Measurements from ENCODE around the gene ATP5IF1.

ATP5IF1 gene

DNA sequence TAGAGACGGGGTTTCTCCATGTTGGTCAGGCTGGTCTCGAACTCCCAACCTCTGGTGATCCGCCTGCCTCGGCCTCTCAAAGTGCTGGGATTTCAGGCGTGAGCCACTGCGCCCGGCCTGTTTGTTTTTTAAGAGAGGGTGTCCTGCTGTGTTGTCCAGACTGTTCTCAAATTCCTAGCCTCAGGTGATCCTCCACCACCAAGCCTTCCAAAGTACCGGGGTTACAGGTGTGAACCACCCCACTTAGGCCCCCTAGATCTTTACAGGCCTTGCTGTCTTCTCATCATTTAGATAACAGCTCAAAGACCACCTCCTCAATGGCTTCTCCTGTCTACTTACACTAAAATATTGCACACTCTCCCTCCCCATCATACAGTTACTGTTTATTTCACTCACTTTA is 29.7 kb downstream of the ATP5IF1 start:
- no peak for DNase-seq (ENCODE audit: low read depth in 2 of 2)

DNA sequence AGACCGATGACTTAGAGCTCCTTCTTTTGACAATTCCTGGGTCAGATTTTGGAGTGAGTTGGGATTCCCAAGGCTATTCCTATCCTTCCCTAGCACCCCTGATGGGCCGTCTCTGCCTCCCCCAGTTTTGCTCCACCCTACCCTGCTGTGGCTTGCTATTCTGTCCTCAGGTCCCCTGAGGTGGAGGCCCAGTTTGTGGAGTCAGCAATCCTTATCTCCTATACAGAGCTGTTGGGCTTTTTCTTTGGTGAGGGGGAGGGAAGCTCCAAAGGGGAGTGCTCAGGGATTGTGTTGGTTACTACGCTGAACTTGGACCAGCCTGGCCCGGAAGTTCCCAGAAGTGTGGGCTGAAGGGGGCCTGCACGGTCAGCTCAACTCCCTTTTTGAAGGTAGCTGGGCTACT is 31.0 kb downstream of the ATP5IF1 start:
- no peak for DNase-seq (ENCODE audit: low read depth in 2 of 2)

DNA sequence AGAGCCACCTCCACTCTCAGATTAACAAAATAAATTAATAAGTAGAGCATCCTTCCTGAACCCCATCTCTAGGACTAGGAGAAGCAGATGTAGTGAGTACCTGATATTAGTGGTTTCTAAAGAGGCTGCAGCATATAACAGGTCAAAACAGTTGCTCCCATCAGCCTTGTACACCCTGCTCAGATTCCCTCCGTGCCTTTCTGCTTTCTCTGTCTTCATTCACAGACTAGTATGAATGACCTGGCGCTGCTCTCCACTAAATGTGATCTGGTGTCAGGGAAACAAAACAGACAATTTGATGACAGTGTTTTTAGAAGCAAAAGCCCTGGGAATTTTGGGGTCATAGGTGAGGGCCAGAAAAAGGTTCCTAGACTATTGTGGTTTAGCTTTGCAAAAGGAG is 31.7 kb downstream of the ATP5IF1 start:
- no peak for DNase-seq (ENCODE audit: low read depth in 2 of 2)

DNA sequence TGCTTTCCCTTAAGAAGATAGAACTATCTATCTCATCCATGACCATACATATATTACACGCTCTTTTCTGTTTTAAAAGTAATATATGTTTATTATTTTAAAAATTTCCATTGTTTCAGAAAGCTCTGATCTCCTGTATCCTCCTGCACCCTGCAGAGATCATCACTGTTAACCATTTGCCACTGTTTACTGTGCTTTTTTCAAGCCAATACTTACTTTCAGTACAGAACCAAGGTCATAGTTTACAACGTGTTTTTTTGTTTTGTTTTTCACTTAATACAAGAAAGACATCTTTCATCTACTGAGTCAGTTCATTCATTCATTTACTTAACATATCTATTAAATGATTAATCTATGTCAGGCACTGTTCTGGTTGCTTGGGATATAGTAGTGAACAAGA is 33.6 kb downstream of the ATP5IF1 start:
- DNase-seq (ENCODE audit: low read depth in 2 of 2) = no peak

DNA sequence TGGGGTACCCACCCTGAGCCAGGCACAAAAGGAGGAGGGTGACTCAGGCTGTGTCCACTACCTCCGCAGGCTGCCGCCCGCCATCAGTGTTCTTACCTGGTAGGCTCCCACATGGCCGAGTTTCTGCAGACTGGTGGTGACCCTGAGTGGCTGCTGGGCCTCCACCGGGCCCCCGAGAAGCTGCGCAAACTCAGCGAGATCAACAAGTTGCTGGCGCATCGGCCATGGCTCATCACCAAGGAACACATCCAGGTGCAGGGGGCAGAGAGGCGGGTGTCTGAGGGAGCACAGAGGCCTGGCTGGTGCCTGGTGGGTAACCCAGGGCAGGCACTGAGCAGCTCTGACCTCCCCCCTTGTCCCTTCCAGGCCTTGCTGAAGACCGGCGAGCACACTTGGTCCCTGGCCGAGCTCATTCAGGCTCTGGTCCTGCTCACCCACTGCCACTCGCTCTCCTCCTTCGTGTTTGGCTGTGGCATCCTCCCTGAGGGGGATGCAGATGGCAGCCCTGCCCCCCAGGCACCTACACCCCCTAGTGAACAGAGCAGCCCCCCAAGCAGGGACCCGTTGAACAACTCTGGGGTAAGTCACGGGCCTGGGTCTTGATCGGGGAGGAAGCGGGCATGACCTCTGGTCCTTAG is 36.4 kb downstream of the ATP5IF1 start:
- no peak for DNase-seq (ENCODE audit: low read depth in 2 of 2)

DNA sequence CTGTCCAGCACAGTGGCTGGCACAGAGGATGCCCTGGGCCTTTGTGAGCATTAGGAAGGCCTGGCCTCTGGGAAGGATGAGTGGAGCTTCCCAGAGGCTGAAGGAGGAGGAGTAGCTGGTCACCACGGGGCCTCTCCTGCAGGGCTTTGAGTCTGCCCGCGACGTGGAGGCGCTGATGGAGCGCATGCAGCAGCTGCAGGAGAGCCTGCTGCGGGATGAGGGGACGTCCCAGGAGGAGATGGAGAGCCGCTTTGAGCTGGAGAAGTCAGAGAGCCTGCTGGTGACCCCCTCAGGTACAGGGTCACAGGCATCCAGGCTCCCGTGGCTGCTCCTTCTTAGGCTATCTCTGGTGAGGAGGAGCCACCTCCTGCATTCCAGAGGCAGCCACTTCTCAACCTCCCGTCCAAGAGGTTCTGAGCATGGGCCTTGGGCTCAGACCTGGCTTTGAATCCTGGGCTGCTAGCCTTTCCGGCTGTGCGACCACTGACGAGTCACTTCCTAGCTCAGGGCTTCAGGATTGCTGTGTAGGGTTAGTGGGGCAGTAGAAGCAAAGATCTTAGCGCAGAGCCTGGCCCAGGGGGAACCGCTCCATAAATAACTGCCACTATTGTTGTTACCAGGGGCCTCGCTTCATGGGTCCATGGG is 37.4 kb downstream of the ATP5IF1 start:
- no peak for DNase-seq (ENCODE audit: low read depth in 2 of 2)

DNA sequence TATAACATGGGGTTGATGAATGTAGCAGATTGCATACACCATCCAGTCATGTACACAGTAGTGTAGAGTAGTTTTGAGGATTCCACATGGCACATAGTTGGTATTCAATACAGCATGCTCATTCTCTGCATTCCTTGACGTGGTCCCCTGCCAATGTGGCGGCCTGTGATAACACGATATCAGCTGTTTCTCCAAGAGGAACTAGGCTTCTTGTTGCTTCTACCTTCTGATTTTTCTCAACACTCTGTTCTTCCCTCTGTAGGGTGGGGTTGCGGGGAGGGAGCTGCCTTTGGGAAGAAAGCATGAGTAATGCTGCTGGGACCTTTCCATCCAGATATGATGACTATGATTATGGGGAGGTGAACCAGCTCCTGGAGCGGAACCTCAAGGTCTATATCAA is 42.8 kb downstream of the ATP5IF1 start:
- DNase-seq (ENCODE audit: low read depth in 2 of 2) = no peak

DNA sequence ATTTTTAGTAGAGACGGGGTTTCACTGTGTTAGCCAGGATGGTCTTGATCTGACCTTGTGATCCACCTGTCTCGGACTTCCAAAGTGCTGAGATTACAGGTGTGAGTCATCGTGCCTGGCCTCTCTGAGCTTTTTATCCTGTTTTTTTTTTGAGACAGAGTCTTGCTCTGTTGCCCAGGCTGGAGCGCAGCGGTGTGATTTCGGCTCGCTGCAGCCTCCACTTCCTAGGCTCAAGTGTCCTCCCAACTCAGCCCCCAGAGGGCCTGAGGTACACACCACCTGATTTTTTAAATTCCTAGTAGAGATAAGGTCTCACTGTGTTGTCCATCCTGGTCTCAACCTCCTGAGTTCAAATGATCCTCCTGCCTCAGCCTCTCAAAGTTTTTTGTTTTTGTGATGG is 43.8 kb downstream of the ATP5IF1 start:
- DNase-seq (ENCODE audit: low read depth in 2 of 2) = no peak

DNA sequence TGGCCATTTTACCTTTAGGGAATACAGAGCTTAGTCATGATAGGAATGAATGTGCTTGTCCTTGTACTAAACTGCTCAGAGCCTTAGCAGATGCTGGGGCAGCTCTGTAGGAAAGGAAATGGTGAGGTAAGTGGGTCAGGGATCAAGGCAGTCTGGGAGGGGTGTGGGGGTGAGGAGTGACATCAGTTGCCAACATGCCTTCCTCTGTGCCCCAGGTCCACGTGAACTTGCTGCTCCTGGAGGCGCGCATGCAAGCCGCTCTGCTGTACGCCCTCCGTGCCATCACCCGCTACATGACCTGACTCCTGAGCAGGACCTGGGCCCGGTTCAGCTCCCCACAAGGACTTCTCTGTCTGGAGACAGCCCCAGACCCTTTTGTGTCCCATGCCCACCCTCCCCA is 44.6 kb downstream of the ATP5IF1 start:
- no peak for DNase-seq (ENCODE audit: low read depth in 2 of 2)

DNA sequence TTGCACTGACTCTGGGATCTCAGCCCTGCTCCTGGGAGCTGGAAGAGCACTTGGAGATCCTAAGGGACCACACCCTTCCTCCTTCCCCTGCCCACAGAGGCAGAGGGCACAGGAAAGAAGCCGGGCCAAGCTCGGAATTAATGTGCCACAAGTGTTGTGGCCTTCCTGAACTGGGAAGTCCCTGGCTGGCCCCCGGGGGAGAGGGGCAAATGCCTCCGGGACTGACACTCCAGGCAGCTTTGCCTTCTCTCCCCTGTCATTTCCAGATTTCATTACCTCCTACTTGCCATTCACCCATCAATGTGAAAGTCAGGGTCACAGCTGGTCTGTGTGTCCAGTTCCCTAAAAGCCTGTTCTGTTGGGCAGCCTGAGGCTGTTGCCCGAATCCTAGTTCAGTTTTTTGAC is 45.1 kb downstream of the ATP5IF1 start:
- DNase-seq (ENCODE audit: low read depth in 2 of 2) = no peak

DNA sequence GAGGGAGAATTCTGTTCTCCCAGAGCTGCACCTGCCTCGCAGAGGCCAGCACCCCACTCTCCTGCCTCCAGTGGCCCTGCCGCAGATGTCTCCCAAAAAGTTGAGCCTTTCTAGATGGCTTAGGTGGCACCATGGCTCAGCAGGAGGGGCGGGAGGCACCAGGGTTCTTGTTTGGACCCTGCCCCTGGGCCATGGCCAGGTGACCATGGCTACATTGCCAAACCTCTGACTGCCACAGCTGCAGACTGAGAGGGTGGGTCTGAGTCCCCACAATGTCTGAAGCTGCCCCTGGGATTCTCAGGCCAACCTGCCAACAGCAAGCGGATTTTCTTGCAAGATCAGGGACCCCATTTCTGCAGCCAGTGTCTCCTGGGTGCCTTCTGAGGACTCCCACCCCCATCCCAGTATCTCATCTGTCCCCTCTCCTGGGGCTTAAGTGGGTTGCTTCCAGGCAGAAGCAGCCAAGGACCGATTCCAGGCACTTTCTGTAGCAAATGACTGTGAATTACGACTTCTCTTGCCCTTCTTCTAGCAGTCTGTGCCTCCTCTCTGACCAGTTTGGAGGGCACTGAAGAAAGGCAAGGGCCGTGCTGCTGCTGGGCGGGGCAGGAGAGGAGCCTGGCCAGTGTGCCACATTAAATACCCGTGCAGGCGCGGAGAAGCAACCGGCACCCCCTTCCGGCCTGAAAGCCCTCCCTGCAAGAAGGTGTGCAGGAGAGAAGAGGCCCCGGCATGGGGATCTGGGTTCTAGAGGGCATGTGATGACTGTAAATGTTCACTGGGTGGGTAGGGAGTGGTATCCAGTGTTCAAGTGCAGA is 45.9 kb downstream of the ATP5IF1 start:
- no peak for DNase-seq (ENCODE audit: low read depth in 2 of 2)

DNA sequence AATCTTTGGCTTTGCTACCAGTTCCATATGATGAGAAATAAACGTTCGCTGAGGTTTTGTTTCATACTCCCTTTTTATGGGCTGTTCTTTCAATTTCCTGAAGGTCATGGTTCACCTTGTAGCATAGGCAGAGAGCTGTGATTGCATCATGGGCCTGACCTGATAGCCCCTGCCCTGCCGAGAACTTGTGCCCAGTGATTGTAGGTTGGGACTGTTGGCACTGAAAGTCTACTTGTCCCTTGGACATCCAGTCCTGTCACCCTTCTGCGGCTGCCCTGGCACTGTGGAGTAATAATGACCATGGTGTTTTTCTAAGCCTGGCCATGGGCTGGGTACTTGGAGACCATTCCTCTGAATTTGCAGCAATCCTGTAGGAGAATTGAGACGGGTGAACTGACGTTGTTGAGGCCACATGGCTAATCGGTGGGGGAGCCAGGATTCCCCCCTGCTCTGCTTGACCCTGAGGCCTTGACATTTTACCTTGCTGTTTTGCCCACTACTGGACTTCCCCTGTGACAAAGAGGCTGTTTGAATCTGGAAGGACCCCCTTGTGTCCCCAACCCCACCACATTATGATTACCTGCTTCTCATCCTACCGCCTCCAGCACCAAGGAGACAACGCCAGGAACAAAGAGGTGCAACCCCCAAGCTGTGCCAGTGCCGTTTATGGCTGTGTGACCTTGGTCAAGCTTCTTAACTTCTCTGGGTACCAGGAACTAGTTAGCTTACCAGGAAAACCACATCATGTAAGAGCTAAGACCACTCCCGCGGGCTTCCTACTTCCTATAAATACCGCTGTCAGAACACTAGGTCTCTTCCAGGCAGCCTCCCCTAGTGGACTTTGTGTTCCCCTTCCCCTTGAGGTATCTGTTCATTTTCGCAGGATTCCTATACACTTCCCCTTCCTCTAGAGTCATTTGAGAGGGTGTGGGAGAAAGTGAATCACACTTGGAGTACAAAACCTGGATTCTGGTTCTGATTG is 46.8 kb downstream of the ATP5IF1 start:
- no peak for DNase-seq (ENCODE audit: low read depth in 2 of 2)

DNA sequence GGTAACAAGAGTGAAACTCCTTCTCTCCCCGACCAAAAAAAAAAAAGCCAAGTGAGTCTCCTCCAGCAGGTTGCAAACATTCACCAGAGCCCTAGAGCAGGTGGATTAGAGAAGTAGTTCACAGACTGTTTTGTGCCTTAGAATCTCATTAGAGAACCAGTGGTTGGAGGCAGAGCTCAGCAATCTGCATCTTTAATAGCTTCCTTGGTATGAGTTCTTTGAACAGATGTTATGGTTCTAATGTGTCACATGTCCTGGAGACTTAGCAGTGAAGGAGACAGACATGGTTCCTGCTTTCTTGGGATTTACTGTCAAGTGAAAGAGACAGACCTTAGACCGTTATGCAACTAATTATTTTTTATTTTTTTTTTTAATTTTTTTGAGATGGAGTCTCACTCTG is 50.2 kb downstream of the ATP5IF1 start:
- no peak for DNase-seq (ENCODE audit: low read depth in 2 of 2)
